Measurements from ENCODE around the gene CERS1.

DNA sequence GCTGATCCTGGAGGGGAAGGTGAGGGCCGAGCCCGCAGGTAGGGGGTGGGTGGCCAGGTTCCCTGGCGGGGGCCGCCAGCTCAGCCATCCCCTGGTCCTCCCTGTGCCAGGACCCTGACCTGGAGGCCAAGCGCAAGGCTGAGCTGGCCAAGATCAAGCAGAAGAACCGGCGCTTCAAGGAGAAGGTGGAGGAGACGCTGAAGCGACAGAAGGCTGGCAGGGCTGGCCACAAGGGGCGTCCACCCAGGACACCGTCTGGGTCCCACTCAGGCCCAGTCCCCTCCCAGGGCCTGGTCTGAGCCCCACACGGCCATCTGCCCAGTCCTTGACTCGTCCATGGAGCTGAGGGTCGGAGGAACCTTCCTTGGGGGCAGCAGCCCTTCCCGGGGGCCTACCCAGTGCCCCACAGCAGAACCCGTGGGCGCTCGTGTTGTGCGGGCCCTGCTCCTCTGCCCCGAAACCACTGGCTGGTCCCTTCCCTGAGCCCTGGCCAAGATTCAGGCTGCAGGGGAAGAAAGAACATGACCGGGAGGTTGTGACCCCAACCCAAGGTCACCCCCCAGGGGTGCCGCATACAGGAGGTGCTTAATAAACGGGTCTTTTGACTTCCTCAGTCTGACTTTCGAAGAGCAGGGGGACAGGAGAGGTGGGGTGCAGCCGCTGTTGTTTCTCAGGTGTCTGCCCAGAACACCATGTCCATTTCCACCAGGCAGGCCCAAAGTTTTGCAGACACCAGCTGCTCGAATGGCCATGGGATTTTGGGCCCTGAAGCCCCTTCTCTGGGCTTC is 32.3 kb upstream of the CERS1 start:
- TF ChIP-seq, protein P1, sequence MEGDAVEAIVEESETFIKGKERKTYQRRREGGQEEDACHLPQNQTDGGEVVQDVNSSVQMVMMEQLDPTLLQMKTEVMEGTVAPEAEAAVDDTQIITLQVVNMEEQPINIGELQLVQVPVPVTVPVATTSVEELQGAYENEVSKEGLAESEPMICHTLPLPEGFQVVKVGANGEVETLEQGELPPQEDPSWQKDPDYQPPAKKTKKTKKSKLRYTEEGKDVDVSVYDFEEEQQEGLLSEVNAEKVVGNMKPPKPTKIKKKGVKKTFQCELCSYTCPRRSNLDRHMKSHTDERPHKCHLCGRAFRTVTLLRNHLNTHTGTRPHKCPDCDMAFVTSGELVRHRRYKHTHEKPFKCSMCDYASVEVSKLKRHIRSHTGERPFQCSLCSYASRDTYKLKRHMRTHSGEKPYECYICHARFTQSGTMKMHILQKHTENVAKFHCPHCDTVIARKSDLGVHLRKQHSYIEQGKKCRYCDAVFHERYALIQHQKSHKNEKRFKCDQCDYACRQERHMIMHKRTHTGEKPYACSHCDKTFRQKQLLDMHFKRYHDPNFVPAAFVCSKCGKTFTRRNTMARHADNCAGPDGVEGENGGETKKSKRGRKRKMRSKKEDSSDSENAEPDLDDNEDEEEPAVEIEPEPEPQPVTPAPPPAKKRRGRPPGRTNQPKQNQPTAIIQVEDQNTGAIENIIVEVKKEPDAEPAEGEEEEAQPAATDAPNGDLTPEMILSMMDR (IDR thresholded peaks at IDR 0.05), result no peak
- TF ChIP-seq EP300 (IDR thresholded peaks at IDR 0.05) (no peak), POLR2A (IDR thresholded peaks at IDR 0.05) (no peak)

Data from ovary (tissue), 3 donors.